B cell (primary cell): Measurements from ENCODE around the gene CHKB.

Experiments
- EZH2 ChIP-seq: IDR thresholded peaks from 2 replicates; pipeline ENCODE4 v1.6.1; 2012; ENCODE audit warnings: borderline replicate concordance, low read depth, mild to moderate bottlenecking, moderate library complexity, low read length; ENCODE audit not compliant: insufficient read depth, poor library complexity, severe bottlenecking
- TF ChIP-seq, protein P1 (sequence below): fragments of 200-600 bp; IDR thresholded peaks from one replicate; pipeline ENCODE4 v1.8.0; 2022; ENCODE audit warnings: antibody characterized with exemption, mild to moderate bottlenecking

DNA sequence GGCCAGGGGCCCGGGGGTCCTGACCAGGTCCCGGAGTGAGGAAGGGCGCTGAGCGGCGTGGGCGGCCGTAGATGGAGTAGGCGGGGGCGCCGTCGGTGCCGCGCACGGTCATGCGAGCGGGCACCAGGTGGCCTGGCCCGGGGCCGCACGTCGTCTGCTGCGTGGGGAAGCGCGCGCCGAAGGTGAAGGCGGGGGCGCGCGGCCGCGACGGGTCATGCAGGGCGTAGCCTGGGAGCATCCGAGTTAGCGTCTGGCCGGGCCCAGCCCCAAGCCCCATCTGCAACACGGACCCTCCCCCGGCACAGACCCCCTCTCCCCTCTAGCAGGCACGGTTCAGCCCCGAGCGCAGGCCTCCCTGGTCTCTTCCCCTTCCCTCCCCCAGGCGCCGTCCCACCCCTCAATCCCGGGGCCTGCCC is 51.1 kb downstream of the CHKB start:
- TF ChIP-seq, protein P1, sequence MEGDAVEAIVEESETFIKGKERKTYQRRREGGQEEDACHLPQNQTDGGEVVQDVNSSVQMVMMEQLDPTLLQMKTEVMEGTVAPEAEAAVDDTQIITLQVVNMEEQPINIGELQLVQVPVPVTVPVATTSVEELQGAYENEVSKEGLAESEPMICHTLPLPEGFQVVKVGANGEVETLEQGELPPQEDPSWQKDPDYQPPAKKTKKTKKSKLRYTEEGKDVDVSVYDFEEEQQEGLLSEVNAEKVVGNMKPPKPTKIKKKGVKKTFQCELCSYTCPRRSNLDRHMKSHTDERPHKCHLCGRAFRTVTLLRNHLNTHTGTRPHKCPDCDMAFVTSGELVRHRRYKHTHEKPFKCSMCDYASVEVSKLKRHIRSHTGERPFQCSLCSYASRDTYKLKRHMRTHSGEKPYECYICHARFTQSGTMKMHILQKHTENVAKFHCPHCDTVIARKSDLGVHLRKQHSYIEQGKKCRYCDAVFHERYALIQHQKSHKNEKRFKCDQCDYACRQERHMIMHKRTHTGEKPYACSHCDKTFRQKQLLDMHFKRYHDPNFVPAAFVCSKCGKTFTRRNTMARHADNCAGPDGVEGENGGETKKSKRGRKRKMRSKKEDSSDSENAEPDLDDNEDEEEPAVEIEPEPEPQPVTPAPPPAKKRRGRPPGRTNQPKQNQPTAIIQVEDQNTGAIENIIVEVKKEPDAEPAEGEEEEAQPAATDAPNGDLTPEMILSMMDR: no peak
- no peak for TF ChIP-seq EZH2
